ENCODE measurements around the gene TRIP4. TPM values are rescaled to one million over a fixed set of nuclear protein-coding genes. Genes with fewer than 3 reads are reported as not detected.

Gene TRIP4
- total and polyA plus RNA-seq, 2 donors (not counting 3 experiments of a cell fraction or from before 2014, with no cell fraction given) = 10.9 to 31.1 TPM

DNA sequence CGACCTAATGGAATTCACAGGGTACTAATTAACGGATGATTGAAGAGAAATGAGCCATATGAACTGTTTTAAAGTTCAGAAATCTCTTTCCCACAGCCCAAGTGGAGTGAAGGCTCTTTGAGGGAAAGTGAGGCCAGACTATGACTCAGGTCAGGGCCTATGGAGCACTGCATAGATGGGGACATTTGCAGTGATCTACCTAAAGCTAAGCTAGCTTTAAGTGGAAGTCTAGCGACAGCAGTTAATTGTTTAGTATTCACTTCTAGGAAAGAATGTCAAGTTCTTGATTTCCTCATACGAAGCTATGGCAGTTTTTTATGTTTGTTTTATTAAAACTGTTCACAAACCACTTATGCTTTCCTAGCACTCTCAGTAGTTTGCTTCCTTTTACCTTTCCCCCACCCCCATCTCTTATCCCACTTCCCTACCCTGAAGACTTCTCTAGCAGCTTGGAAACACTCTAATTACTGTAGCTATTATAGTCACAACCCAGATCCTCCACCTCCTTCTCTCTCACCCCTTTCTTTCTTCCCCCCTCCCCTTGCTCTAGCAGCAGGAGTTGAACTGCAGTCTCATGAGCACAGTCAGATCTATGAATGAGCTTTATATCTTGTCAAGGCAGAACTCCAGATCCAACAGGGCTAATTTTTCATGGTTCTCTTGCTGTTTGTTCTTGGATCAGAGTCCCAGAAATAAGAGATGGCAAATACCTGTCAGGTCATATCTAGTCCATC lies 78.9 kb downstream of the TRIP4 start:
- TF ChIP-seq, protein P1, sequence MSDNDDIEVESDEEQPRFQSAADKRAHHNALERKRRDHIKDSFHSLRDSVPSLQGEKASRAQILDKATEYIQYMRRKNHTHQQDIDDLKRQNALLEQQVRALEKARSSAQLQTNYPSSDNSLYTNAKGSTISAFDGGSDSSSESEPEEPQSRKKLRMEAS (IDR thresholded peaks at IDR 0.05; ENCODE audit: insufficient read depth, insufficient read length) = no peak
- TF ChIP-seq EZH2 (IDR thresholded peaks at IDR 0.05; ENCODE audit: borderline replicate concordance, low read depth, low read length, severe bottlenecking) = no peak
- TF ChIP-seq GATA2 (IDR thresholded peaks at IDR 0.05; ENCODE audit: insufficient read depth, insufficient read length, low read depth, low read length) = no peak
- no peak for TF ChIP-seq FOS (IDR thresholded peaks at IDR 0.05; ENCODE audit: borderline replicate concordance, insufficient read depth, low read length)
- TF ChIP-seq POLR2AphosphoS5 (IDR thresholded peaks at IDR 0.05; ENCODE audit: insufficient read depth, low read depth, low read length) = no peak
- TF ChIP-seq JUN (IDR thresholded peaks at IDR 0.05; ENCODE audit: borderline replicate concordance, insufficient read depth, insufficient read length, low read depth) = no peak
- TF ChIP-seq POLR2A (IDR thresholded peaks at IDR 0.05; ENCODE audit: low read depth, low read length) = no peak
- Histone ChIP-seq H3K36me3 (ENCODE audit: control insufficient read depth in 2 of 2, extremely low read depth in 1 of 2, insufficient read depth in 2 of 2, low read length in 2 of 2) (peaks cover 2 to 3% of the 10 kb centered on the region in 2 experiments), H2AFZ (ENCODE audit: low read depth, low read length) (no peak overlapping the region), H3K79me2 (ENCODE audit: control insufficient read depth, insufficient read depth, low read length) (peaks cover 87% of the 10 kb centered on the region), H3K27me3 (ENCODE audit: control insufficient read depth in 2 of 2, insufficient read depth in 2 of 2, low read length in 2 of 2) (no peaks in the 10 kb centered on the region), H3K9me1 (replicated peaks; ENCODE audit: control insufficient read depth, extremely low read depth, insufficient read depth, low read length) (no peaks in the 10 kb centered on the region), H3K4me2 (ENCODE audit: insufficient read depth, low read length) (no peak overlapping the region), H3K4me3 (replicated peaks in 1 of 3; ENCODE audit: insufficient read depth in 1 of 3, low read depth in 1 of 3, low read length in 3 of 3) (no peak overlapping the region), H3K27ac (ENCODE audit: insufficient read depth, low read depth, low read length) (no peak overlapping the region), H4K20me1 (replicated peaks; ENCODE audit: control insufficient read depth, extremely low read depth, insufficient read depth, low read length) (peaks cover 7% of the 10 kb centered on the region), H3K4me1 (ENCODE audit: control insufficient read depth, extremely low read depth, insufficient read depth, low read length) (peaks cover 13% of the 10 kb centered on the region), H3K9me3 (replicated peaks; ENCODE audit: control insufficient read depth, insufficient read depth, low read length) (no peaks in the 10 kb centered on the region), H3K9ac (replicated peaks; ENCODE audit: extremely low read depth, insufficient read depth, low read length) (no peak overlapping the region)
- dilution Hi-C loops (cut with MboI; ENCODE audit: extremely low pct_ligation_motif_present, low sequenced_read_pairs) (no loop called here), intact Hi-C loops (cut with micrococcal nuclease) (no loop called here)
- DNase-seq (ENCODE audit: low read depth, low spot score) (no peak), FAIRE-seq (no peak)
- ChIA-PET CTCF (interaction anchor here (0.6 to 1.4 kb wide), 3 partner anchors 26 to 40 kb away, joined by 3 to 4 read pairs (median 3); no protein-coding TSS in a partner anchor), POLR2A (no interaction called here)
- BruUV-seq (replicated peaks) = no TSS peak

All from endothelial cell of umbilical vein (primary cell).